Colonic mucosa (tissue), 4 donors: Measurements from ENCODE around the gene APOD. TPM values are rescaled to one million over a fixed set of nuclear protein-coding genes. Genes with fewer than 3 reads are reported as not detected.

Source experiments
- DNase-seq: peaks from one replicate; pipeline ENCODE4 v3.0.0-alpha.2; 2020
- H3K27ac ChIP-seq: fragments of 200-600 bp; one replicate; pipeline ENCODE4 v1.8.0; 2021
- H3K27me3 ChIP-seq: fragments of 200-600 bp; one replicate; pipeline ENCODE4 v1.8.0; 2021
- H3K36me3 ChIP-seq: fragments of 200-600 bp; one replicate; pipeline ENCODE4 v1.8.0; 2021
- H3K4me1 ChIP-seq: fragments of 200-600 bp; one replicate; pipeline ENCODE4 v1.8.0; 2021; ENCODE audit warnings: mild to moderate bottlenecking
- H3K4me3 ChIP-seq: fragments of 200-600 bp; one replicate; pipeline ENCODE4 v1.8.0; 2021
- H3K9ac ChIP-seq, 2 donors: one replicate each; pipeline ENCODE4 v1.7.0; 2013; ENCODE audit warnings: control low read depth in 2 of 2, low read depth in 2 of 2, low read length in 2 of 2
- H3K9me3 ChIP-seq: fragments of 200-600 bp; one replicate; pipeline ENCODE4 v1.8.0; 2021
- intact Hi-C: fragments of 100-400 bp; cut with DNase I; formaldehyde crosslinking; loops from one replicate; pipeline ENCODE4 v1.14.1; 2022
- total RNA-seq, 2 donors: library from RNA; stranded (reverse); fragmentation: NEBNext Ultra II Directional in 1 of 2; extraction: Animal tissue kit (Norgen Biotek cat#: 25700) in 1 of 2; gene quantifications; one replicate each; pipeline ENCODE4 v1.2.1, GENCODE V29; 2021
- TF ChIP-seq, protein P1 (sequence below): fragments of 200-600 bp; IDR thresholded peaks from one replicate; pipeline ENCODE4 v1.8.0; 2022; ENCODE audit warnings: antibody characterized with exemption, mild to moderate bottlenecking
- donor health status: healthy.
- donor health status: DM: no; HTN: no; CAD: no.
- donor health status: DM: no; HTN: no; CAD: no.

APOD gene
- total RNA-seq, 2 donors from 2014 or later = 7.2 to 13.1 TPM

GRCh38 chr3:195544230-195544536, 39.6 kb downstream of the APOD start:
- TF ChIP-seq, protein P1, sequence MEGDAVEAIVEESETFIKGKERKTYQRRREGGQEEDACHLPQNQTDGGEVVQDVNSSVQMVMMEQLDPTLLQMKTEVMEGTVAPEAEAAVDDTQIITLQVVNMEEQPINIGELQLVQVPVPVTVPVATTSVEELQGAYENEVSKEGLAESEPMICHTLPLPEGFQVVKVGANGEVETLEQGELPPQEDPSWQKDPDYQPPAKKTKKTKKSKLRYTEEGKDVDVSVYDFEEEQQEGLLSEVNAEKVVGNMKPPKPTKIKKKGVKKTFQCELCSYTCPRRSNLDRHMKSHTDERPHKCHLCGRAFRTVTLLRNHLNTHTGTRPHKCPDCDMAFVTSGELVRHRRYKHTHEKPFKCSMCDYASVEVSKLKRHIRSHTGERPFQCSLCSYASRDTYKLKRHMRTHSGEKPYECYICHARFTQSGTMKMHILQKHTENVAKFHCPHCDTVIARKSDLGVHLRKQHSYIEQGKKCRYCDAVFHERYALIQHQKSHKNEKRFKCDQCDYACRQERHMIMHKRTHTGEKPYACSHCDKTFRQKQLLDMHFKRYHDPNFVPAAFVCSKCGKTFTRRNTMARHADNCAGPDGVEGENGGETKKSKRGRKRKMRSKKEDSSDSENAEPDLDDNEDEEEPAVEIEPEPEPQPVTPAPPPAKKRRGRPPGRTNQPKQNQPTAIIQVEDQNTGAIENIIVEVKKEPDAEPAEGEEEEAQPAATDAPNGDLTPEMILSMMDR = no peak
- no peak overlapping the region for H3K27ac ChIP-seq
- no peaks in the 10 kb centered on the region for H3K4me1 ChIP-seq
- intact Hi-C loops = no loop called here
- H3K9me3 ChIP-seq = no peaks in the 10 kb centered on the region
- no peak for DNase-seq
- no peak overlapping the region for H3K4me3 ChIP-seq
- no peaks in the 10 kb centered on the region for H3K36me3 ChIP-seq
- H3K27me3 ChIP-seq = no peaks in the 10 kb centered on the region
- H3K9ac ChIP-seq = peak overlapping the region in 1 of 2 donors; percentile 85

DNA sequence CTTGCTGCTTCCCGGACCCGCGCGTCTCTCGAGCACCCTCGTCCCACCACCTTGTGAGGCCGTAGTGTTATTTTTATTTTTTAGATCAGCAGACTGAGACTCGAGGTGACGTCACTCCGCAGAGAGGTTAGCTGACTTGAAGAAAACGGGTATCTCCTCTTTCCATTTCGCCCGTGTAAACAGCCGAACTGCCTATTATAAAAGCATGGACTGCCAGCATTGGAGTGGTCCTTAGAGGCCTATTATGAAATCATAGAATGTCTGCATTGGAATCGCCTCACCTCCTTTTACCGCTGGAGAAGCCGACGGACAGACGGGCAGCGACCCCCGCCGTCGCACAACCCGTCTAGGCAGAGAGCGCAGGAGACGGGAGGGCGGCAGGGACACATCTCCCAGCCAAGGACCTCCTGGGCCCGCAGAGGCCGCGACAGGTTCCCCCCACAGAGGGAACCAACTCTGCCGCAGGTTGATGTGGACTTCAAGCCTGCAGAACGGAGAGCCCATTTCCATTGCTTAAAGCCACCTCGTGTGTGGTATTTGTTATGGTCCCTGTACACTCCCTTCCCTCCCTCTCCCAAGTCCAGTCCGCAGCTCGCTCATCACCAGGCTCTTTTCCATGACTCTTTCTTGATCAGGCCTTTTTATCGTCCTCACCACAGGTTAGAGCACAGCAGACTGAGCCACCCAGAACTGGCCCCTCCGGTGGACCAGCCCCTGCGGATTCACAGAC, 40.1 kb downstream of the APOD start:
- TF ChIP-seq, protein P1 = no peak
- DNase-seq = no peak
- no peaks in the 10 kb centered on the region for H3K9me3 ChIP-seq

DNA sequence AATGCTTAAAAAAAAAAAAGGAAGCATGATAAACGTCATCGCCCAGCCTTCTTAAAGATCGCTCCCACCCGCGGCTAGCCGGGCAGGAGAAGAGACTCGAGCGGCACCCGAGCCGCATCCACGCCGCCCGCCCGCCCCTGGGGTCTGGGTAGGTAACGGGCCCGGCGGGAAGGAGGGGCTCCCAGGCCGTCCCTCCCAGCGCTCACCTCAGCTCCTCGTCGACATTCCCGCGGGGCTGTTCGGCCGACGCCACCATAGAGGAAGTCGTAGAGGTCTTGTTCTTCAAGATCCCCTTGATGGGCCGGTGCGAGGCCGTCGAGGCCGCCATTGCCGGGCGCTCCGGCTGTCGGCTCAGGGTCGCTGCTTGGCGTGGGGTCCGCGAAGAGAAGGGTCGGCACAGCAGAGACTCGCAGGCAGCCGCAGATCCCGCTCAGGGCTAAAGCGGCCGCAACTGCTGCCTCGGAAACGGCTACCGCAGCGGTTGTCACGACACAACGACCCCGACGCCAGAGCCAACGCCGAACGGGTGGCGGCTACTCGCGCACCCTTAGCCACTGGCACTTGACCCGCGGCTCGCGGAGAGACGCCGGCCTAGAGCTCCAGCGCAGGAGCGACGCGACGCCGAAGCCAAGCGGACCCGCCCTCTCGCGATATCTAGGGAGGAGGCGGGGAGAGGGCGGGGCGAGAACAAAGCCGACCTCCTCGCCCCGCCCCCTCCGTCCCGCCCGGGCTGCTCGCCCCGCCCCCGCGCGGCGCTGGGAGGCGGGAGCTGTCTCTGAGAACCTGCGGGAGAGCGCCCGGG, 40.8 kb downstream of the APOD start, which contains the start of gene PPP1R2:
TSS of gene PPP1R2 (minus strand) at position 628 of the 802 bp plus-strand sequence. CDS start at position 328, 300 bp downstream.
- peak; percentile 93 for DNase-seq
- Histone ChIP-seq H3K4me1 (no peaks in the 10 kb centered on the region), H3K9ac (peak within 1 kb of the TSS; percentile 85 to 97), H3K27ac (peak within 1 kb of the TSS; percentile 86), H3K4me3 (peak within 1 kb of the TSS; percentile 86), H3K36me3 (no peaks in the 10 kb centered on the region), H3K9me3 (no peaks in the 10 kb centered on the region), H3K27me3 (no peaks in the 10 kb centered on the region)
- TF ChIP-seq, protein P1 = no peak
- intact Hi-C loops = no loop called here

More for the DNA sequence above, 40.1 kb downstream of the APOD start:
- Histone ChIP-seq H3K27me3 (no peaks in the 10 kb centered on the region), H3K27ac (peak overlapping the region; percentile 86), H3K9ac (peak overlapping the region; percentile 54 to 85), H3K4me3 (peak overlapping the region; percentile 86), H3K4me1 (no peaks in the 10 kb centered on the region), H3K36me3 (no peaks in the 10 kb centered on the region)
- intact Hi-C loops = no loop called here

DNA sequence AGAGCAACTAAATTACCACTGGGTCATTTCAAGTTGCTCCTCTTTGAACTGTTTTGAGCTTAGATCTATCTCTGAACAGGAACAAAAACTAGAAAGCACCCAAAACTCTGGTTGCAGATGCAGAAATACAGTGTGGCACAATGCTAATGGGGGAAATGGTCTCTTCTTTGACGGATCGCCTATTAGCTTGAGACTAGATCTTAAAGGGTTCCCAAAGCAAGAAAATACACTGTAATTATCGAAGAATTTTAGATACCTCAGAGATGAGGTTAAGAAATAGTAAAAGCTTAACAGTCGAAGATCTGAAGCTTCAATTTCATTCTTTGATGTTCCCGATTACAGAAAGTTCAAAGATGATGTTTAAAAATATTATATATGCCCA, 41.4 kb downstream of the APOD start:
- H3K4me1 ChIP-seq = no peaks in the 10 kb centered on the region
- no peaks in the 10 kb centered on the region for H3K36me3 ChIP-seq
- H3K27me3 ChIP-seq = no peaks in the 10 kb centered on the region
- no peaks in the 10 kb centered on the region for H3K9me3 ChIP-seq
- peak overlapping the region; percentile 86 for H3K4me3 ChIP-seq
- DNase-seq = no peak
- TF ChIP-seq, protein P1 = no peak
- H3K27ac ChIP-seq = peak overlapping the region; percentile 86
- intact Hi-C loops = no loop called here
- peak overlapping the region; percentile 85 to 97 for H3K9ac ChIP-seq

GRCh38 chr3:195540511-195540910, 43.2 kb downstream of the APOD start:
- Histone ChIP-seq H3K9me3 (no peaks in the 10 kb centered on the region), H3K4me3 (no peak overlapping the region), H3K9ac (no peak overlapping the region), H3K4me1 (no peaks in the 10 kb centered on the region), H3K36me3 (no peaks in the 10 kb centered on the region), H3K27ac (no peak overlapping the region), H3K27me3 (no peaks in the 10 kb centered on the region)
- intact Hi-C loops = no loop called here
- no peak for DNase-seq
- TF ChIP-seq, protein P1 = no peak
